ENCODE results near the gene TCAP. TPM values are rescaled to one million over a fixed set of nuclear protein-coding genes. Genes with fewer than 3 reads are reported as not detected.

TCAP gene
- total and polyA plus RNA-seq, 10 of the 15 experiments (the other 5 are each of a cell fraction or from before 2014, with no cell fraction given): 0.17 to 1.0 (median 0.36) TPM; not detected in 3

- TF ChIP-seq GATAD2B (conservative IDR thresholded peaks at IDR 0.05; ENCODE audit: low read depth): no peak
Observed at GRCh38 chr17:39671651-39672521, 6.7 kb downstream of the TCAP start (continued).

GRCh38 chr17:39672522-39673334 is 7.6 kb downstream of the TCAP start:
- H3K79me2 ChIP-seq (ENCODE audit: control insufficient read depth, insufficient read depth, low read length): no peaks in the 10 kb centered on the region
- no peak overlapping the region for H3K9ac ChIP-seq (ENCODE audit: control insufficient read depth, insufficient read depth, low read length)
- DNase-seq (ENCODE audit: low read depth, low spot score): no peak
- no peak overlapping the region for H3K4me2 ChIP-seq (ENCODE audit: control insufficient read depth, insufficient read depth)
- peaks cover 20% of the 10 kb centered on the region for H3K4me1 ChIP-seq (ENCODE audit: control insufficient read depth, insufficient read depth, low read length)
- H2AFZ ChIP-seq (ENCODE audit: control insufficient read depth, low read depth, low read length): no peak overlapping the region
- no peak for FAIRE-seq
- peaks cover 0 to 2% of the 10 kb centered on the region in 2 experiments; a peak in 2 of 4 replicates for H3K27me3 ChIP-seq (replicated peaks in 1 of 2; ENCODE audit: control insufficient read depth in 2 of 2, insufficient read depth in 2 of 2, low read length in 1 of 2)
- H3K36me3 ChIP-seq (ENCODE audit: control insufficient read depth in 2 of 2, insufficient read depth in 2 of 2, low read length in 1 of 2): no peaks in the 10 kb centered on the region
- SMC1A ChIA-PET (ENCODE audit: uncharacterized antibody, unreplicated experiment): interaction anchor here (0.7 to 2.6 kb wide), 6 partner anchors 19 to 82 kb away, joined by 3 to 10 read pairs (median 4); partner anchors contain the start of gene MIEN1
- POLR2A ChIA-PET: interaction anchor here (0.5 kb wide), 1 partner anchor 258 kb away, joined by 5 read pairs; no protein-coding TSS in a partner anchor
- WGBS (ENCODE audit: insufficient coverage, insufficient replicate concordance, low lambda C conversion rate, missing lambda C conversion rate): 42% methylated on average over 15 of the region's 15 CpGs
- no peak overlapping the region for H3K4me3 ChIP-seq
- no peak for TF ChIP-seq IKZF2 (IDR thresholded peaks at IDR 0.05)
- no peak for TF ChIP-seq RAD51 (IDR thresholded peaks at IDR 0.05)
- no peak for TF ChIP-seq POLR2AphosphoS5 (IDR thresholded peaks at IDR 0.05; ENCODE audit: low read length)
- BruUV-seq (replicated peaks): no TSS peak
- no peaks in the 10 kb centered on the region for H4K20me1 ChIP-seq (ENCODE audit: control insufficient read depth, insufficient read depth)
- intact Hi-C loops (cut with micrococcal nuclease; ENCODE audit: unreplicated experiment): no loop called here
- ATAC-seq: no peak
- RAD21 ChIA-PET (ENCODE audit: unreplicated experiment): interaction anchor here (1.2 to 2.3 kb wide), 5 partner anchors 10 to 83 kb away, joined by 3 to 8 read pairs (median 4); partner anchors contain the start of gene MIEN1
- CTCF ChIA-PET: interaction anchor here (0.8 to 9.1 kb wide), 9 partner anchors 19 to 308 kb away, joined by 3 to 114 read pairs (median 7); partner anchors contain the start of genes MIEN1 and PSMD3
- H3K27ac ChIP-seq (ENCODE audit: control insufficient read depth, insufficient read depth): no peak overlapping the region
- in situ Hi-C loops (cut with MboI): no loop called here
- no peaks in the 10 kb centered on the region for H3K9me3 ChIP-seq (replicated peaks; ENCODE audit: control insufficient read depth, insufficient read depth, low read length)
